ENCODE results near the gene TPPP2. TPM values are rescaled to one million over a fixed set of nuclear protein-coding genes. Genes with fewer than 3 reads are reported as not detected.
"Not testable (repeated sequence)": the region's sequence is repeated elsewhere in the genome, so short reads cannot be mapped to it uniquely, and the experiment has no call there.

The TPPP2 gene
- total RNA-seq, 2 donors from 2014 or later = 0.94 TPM; not detected in 1

DNA sequence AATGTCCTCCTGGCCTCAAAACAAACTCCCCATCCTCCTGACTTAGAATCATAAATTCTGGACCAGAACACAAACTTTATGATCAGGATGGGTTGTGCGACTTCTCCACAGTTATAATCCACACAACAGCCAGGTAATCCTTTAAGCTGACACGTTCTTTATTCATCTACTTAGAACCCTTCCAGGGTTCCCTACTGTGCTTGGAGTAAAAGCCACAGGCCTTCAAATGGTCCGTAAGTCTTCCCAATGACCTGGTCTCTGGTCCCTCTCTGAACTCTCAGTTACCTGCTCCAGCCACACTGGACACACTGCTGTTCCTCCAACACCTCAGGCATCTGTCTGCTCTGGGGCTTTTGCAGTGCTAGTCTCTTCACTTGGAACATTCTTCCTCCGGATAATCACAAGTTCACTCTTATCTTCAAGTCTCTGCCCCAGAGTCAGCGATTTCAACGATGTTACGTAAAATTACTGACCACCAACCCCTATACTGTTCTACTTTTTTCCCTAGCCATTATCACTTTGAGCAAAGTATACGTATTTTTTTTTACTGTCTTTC lies 10.4 kb downstream of the TPPP2 start:
- Histone ChIP-seq H3K36me3 (no peaks in the 10 kb centered on the region), H3K27ac (no peak overlapping the region), H3K4me1 (peaks cover 6% of the 10 kb centered on the region), H3K4me3 (no peak overlapping the region), H3K27me3 (no peaks in the 10 kb centered on the region), H3K9me3 (no peaks in the 10 kb centered on the region), H3K9ac (ENCODE audit: low read depth in 2 of 2, low read length in 2 of 2) (no peak overlapping the region)
- DNase-seq = no peak
- intact Hi-C loops (cut with DNase I) = loop anchor here (2.0 kb wide), 1 partner anchor 26 kb away; no protein-coding TSS in a partner anchor
- TF ChIP-seq, protein P1, sequence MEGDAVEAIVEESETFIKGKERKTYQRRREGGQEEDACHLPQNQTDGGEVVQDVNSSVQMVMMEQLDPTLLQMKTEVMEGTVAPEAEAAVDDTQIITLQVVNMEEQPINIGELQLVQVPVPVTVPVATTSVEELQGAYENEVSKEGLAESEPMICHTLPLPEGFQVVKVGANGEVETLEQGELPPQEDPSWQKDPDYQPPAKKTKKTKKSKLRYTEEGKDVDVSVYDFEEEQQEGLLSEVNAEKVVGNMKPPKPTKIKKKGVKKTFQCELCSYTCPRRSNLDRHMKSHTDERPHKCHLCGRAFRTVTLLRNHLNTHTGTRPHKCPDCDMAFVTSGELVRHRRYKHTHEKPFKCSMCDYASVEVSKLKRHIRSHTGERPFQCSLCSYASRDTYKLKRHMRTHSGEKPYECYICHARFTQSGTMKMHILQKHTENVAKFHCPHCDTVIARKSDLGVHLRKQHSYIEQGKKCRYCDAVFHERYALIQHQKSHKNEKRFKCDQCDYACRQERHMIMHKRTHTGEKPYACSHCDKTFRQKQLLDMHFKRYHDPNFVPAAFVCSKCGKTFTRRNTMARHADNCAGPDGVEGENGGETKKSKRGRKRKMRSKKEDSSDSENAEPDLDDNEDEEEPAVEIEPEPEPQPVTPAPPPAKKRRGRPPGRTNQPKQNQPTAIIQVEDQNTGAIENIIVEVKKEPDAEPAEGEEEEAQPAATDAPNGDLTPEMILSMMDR (IDR thresholded peaks at IDR 0.05) = no peak

DNA sequence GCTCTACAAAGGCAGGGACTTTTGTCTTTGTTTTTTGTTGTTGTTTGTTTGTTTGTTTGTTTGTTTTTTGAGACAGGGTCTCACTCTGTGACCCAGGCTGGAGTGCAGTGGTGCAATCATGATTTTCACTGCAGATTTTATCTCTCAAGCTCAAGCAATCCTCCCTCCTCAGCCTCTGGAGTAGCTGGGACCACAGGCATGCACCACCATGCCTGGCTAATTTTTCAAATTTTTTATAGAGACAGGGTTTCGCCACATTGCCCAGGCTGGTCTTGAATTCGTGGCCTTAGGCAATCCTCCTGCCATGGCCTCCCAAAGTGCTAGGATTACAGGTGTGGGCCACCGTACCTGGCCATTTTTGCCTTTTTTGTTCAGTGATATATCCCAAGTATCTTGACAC lies 10.9 kb downstream of the TPPP2 start:
- H3K4me1 ChIP-seq; H3K27ac ChIP-seq; DNase-seq; H3K4me3 ChIP-seq; H3K9ac ChIP-seq (ENCODE audit: low read depth in 2 of 2, low read length in 2 of 2); H3K27me3 ChIP-seq; H3K36me3 ChIP-seq; H3K9me3 ChIP-seq: not testable (repeated sequence)
- intact Hi-C loops (cut with DNase I) = loop anchor here (2.0 kb wide), 1 partner anchor 26 kb away; no protein-coding TSS in a partner anchor

DNA sequence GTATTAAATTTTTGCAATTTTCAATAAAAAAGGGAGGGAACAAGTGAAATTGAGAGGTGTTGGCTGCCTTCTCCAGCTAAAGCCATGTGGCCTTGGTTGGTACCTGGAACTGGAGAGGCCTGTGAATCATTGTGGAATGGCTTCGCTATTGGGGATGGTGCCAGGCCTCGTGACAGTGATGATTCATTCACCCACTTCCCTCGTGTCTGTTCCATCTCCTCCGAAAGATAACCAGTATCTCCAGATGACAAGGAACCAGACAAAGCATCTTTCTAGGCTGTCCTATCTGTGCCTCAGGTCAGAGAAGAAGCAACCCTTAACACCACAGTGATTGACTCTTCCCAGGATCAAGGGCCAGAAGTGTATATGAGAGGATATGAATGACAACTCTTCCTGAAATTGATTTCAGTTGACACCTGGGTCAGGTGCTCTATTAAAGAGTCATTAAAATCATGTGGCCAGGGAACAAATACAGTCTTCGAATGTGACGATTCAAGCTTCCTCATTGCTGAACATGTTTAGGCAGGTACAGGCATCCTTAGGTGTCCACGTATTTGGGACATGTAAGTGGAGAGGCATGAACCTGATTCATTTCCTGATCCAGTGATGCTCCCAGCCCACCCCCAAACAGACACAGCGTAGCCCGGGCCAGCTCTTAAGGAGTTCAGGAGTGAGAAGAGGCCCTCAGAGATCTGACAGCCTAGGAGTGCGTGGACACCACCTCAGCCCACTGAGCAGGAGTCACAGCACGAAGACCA lies 11.8 kb downstream of the TPPP2 start, which contains the start of gene RNASE7:
Gene RNASE7, plus strand, starts transcription at position 687 of the 758 bp plus-strand sequence. CDS start 631 bp downstream, outside the sequence.
- Histone ChIP-seq H3K27me3 (no peaks in the 10 kb centered on the region), H3K4me1 (peaks cover 6% of the 10 kb centered on the region), H3K9ac (ENCODE audit: low read depth in 2 of 2, low read length in 2 of 2) (peak within 1 kb of the TSS in 1 of 2 donors; percentile 16), H3K9me3 (no peaks in the 10 kb centered on the region), H3K36me3 (no peaks in the 10 kb centered on the region), H3K4me3 (no peak within 1 kb of the TSS), H3K27ac (no peak within 1 kb of the TSS)
- intact Hi-C loops (cut with DNase I) = loop anchor here (2.0 kb wide), 1 partner anchor 27 kb away; no protein-coding TSS in a partner anchor
- TF ChIP-seq, protein P1 (IDR thresholded peaks at IDR 0.05) = no peak
- no peak for DNase-seq

DNA sequence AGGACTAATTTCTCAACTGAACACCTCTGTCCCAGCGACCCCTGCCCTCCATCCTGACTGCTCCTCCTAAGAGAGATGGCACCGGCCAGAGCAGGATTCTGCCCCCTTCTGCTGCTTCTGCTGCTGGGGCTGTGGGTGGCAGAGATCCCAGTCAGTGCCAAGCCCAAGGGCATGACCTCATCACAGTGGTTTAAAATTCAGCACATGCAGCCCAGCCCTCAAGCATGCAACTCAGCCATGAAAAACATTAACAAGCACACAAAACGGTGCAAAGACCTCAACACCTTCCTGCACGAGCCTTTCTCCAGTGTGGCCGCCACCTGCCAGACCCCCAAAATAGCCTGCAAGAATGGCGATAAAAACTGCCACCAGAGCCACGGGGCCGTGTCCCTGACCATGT lies 12.9 kb downstream of the TPPP2 start:
- H3K27ac ChIP-seq = no peak overlapping the region
- peaks cover 6% of the 10 kb centered on the region for H3K4me1 ChIP-seq
- H3K27me3 ChIP-seq = no peaks in the 10 kb centered on the region
- H3K4me3 ChIP-seq = no peak overlapping the region
- intact Hi-C loops (cut with DNase I) = no loop called here
- DNase-seq = no peak
- peak overlapping the region in 1 of 2 donors; percentile 16 for H3K9ac ChIP-seq (ENCODE audit: low read depth in 2 of 2, low read length in 2 of 2)
- H3K9me3 ChIP-seq = no peaks in the 10 kb centered on the region
- no peaks in the 10 kb centered on the region for H3K36me3 ChIP-seq
- TF ChIP-seq, protein P1 (IDR thresholded peaks at IDR 0.05) = no peak

DNA sequence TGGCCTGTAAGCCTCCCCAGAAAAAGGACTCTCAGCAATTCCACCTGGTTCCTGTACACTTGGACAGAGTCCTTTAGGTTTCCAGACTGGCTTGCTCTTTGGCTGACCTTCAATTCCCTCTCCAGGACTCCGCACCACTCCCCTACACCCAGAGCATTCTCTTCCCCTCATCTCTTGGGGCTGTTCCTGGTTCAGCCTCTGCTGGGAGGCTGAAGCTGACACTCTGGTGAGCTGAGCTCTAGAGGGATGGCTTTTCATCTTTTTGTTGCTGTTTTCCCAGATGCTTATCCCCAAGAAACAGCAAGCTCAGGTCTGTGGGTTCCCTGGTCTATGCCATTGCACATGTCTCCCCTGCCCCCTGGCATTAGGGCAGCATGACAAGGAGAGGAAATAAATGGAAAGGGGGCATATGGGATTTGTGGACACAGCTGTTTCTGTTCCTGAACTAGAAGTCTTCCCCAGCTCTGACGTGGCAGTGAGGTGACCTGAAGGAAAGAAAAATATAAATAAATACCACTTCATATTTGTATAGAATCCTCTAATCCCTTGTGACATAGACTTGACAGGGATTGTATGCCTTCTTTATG lies 13.5 kb downstream of the TPPP2 start:
- H3K36me3 ChIP-seq = no peaks in the 10 kb centered on the region
- no peaks in the 10 kb centered on the region for H3K27me3 ChIP-seq
- peak overlapping the region; percentile 37 for H3K27ac ChIP-seq
- no peak for DNase-seq
- TF ChIP-seq, protein P1 (IDR thresholded peaks at IDR 0.05) = no peak
- H3K9ac ChIP-seq (ENCODE audit: low read depth in 2 of 2, low read length in 2 of 2) = peak overlapping the region in 1 of 2 donors; percentile 16
- intact Hi-C loops (cut with DNase I) = no loop called here
- peaks cover 6% of the 10 kb centered on the region for H3K4me1 ChIP-seq
- H3K4me3 ChIP-seq = no peak overlapping the region
- H3K9me3 ChIP-seq = no peaks in the 10 kb centered on the region
